Stimulated activated CD4-positive, alpha-beta T cell treated with anti-CD3 and anti-CD28 coated beads, Interleukin-1b, Interleukin-23, amount 100 ng/mL, for 1 hour (primary cell): ENCODE measurements around the gene CDKN2C.
"Not testable (repeated sequence)": the region's sequence is repeated elsewhere in the genome, so short reads cannot be mapped to it uniquely, and the experiment has no call there.

ENCODE experiments used
- DNase-seq, 2 donors: peaks; one replicate each; pipeline ENCODE4 v3.0.0-alpha.2; 2020; ENCODE audit warnings: low read depth in 2 of 2

The CDKN2C gene

DNA sequence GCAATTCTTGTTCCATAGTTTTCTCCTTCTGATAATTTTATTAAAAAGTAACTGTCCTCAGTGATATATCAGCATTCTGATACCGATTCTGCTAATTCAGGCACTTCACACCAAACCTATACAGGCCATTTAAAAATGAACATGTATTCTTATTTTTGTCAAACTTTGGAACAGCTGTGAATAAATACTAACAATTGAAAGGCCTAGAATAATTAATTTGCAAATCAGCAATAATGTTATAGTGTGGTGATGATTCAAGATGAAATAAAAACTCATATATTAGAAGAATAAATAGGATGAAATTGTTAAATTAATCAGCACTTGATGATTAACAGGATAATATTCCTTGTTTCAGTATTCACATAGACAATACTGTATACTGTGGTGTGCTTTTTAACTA is 9.9 kb downstream of the CDKN2C start:
- no peak for DNase-seq

DNA sequence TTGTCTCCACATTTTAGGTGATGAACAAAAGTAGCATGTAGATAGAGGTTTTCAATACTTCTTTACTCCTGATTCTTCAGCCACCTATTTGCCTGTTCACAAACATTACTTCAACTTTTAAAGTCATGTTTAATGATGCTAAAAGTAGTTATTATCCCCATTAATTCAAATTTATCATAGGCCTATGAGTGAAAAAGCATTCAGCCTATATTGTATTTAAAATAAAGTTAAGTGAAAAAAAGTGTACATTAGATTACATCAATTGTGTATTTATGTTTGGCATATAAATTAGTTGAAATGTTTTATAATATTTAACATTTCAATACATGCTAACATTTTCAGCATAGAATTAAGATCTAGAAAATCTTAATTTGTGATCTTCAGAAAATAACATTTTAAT is 10.5 kb downstream of the CDKN2C start:
- DNase-seq, result no peak

DNA sequence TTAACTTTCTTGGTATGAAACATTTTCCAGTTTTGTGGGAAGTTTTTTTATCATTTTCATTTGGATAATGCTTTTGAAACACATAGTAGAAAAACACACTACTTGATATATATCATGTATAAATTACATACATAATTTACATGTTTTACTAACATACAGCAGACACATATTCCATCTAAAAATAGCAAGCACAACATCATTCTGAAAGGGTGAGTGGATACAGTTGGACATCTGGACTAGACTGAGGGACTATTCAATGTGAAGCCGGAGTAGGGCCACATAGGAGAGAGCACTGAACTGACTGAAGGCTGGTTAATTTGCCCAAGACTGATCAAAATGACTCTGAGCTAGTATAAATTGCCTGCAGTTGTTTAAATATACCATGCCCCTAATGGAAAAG is 11.7 kb downstream of the CDKN2C start:
- DNase-seq, result no peak

DNA sequence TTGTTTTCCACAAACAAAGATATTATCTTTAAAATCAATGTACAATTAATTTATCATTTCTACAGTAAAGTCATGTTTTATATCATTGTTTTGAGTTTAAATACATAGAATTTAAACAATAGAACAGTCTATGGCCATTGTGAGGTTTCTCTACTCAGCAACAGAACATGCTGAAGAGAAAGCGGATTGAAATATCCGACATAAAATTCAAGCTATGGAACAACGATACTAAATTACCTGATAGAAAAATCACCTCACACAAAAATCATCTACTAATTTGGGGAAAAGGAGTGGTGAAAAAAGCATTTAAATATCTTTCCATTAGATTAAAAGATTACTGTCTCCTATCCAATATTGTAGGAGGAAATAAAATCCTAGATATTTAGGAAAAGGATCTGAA is 12.6 kb downstream of the CDKN2C start:
- DNase-seq, result no peak

DNA sequence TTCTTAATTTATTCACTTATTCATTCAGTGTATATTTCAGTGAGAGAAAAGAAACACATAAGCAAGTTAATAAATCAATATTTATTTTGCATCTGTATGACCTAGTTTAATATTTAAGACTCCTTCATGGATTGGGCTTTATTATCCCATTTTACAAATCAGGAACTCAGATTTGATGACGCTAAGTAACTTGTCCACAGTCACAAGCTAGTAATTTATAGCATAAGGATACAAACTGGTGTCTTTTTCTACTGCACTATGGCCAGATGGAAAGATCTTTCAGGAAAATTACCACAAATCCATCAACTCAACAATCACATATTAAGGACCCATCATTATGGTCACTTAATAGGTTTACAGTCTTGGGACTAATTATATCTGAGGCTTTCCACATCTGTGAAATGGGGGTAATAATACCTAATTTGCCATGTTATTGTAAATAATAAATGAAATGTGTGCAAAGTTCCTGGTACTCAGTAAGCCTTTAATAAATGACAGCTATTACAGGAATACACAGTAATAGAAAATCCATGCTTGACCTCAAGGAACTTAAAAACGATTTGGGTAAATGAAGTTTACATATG is 13.3 kb downstream of the CDKN2C start:
- DNase-seq, result no peak

DNA sequence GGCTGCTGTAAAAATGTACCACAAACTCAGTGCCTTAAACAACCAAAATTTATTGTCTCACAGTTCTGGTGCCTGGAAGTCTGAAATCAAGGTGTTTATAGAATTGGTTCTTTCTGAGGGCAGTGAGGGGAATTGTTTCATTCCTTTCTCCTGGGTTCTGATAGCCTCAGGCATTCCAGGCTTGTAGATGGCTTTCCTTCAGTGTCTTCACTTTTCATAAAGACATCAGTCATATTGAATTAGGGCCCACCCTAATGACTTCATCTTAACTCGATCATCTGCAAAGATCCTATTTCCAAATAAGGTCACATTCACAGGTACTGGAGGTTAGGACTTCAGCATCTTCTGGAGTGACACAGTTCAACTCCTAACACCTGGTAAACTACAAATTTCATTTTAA is 15.0 kb downstream of the CDKN2C start:
- no peak for DNase-seq

DNA sequence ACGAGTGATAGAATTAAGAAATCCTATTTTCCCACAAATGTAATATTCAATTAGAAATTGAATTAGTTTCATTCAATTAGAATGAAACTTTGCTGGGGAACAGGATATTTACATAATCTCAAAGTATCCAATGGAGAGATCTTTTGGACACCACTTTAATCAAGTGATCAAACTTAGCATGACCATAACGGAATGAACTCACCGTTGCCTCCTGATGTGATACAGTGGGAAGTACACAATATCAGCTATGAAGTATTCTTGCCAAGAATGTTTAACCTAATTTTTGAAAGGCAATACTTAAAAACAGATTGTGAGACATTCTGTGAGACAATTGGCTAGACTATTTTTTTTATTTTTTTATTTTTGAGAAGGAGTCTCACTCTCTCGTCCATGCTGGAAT is 16.6 kb downstream of the CDKN2C start:
- DNase-seq, result no peak

DNA sequence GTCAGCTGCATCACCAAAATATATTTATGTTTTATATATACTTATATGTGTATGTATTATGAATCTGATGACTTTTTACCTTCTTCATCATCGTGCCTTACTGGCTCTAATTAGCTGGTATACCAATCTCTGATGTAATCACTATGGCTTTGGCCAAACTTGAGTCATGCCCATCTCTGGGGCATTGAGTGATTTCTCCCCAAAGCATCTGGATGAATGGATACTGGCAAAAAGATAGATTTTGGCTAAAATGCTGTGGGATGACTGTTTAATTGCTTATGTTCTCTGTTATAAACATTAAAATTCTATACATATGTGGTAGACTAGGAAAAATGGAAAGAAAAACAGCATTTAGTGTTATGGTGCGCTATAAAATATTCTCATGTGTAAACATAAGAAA is 19.6 kb downstream of the CDKN2C start:
- no peak for DNase-seq

DNA sequence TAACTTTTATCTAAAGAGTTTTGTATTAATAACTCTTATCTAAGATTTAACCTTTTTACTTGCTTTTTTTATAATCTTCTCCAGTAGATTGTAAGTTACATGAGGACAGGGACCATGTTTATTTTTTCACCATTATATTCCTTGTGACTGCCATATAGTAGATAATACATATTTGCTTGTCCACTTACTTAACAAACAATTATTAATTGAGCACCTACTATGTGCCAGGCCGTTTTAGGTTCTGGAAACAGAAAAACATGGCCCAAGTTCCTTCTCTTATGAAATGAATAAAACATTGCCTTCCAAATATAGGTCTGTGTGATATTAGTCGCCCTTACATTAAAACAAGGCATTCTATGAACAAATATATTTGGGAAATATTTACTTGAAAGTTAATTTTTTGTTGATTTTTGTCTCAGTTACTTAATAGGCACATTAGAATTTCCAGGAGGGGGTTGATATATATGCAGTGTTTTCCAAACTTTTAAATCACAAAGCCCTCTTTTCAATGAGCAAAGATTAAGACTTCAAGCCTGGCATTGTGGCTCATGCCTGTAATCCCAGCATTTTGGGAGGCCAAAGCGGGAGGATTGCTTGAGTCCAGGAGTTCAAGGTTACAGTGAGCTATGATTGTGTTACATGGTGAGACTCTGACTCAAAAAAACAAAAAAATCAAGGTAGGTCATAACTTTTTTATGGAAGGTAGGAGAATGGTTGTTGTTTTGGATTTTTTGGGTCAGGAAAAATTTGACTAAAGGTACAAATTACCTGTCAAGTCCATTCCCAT is 22.7 kb downstream of the CDKN2C start:
- no peak for DNase-seq

DNA sequence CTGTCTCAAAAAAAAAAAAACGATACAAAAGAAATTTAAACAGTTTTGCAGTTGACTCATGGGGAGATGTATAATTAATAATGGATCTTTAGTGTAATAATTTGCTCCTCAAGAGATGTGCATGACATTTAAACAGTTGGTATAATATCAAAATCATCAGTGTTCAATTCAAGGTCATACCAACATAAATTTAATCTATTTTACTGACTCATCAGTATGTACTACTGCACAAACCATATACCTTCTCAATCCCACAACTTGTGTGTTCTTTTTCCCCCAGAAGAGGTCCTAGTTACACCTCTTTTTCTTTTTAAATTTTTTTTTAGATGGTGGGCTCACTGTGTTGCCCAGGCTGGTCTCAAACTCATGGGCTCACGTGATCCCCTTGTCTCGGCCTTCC is 23.6 kb downstream of the CDKN2C start:
- no peak for DNase-seq

DNA sequence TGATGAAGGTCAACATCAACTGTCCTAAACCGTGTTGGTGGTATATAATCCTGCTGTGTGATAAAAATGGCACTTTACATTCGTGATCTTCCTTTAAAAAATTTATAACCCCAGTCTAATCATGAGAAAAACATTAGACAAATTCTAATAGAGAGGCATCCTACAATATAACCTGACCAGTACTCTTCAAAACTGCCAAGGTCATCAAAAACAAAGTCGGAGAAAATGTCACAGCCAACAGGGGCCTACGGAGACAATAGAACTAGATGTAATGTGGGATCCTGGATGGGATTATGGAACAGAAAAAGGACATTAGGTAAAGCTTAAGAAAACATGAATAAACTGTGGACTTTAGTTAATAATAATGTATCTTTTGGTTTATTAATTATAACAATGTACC is 25.0 kb downstream of the CDKN2C start:
- no peak for DNase-seq

DNA sequence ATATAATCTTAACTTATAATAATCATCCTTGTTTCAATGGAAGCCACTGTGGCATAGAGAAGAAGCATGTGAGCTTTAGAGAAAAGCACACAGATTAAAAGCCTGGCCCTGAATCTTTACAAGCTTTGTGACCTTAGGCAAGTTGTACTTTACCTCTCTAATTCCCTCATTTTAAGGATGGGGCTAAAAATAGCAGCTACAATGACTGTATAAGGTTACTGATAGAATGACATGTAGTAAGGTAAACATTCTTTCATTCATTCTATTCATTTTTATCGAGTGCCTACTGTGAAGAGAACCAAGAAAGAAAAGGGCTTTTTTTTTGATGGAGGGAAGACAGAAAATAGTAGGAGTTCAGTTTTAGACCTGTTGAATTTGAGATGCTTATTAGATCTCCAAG is 25.6 kb downstream of the CDKN2C start:
- no peak for DNase-seq

DNA sequence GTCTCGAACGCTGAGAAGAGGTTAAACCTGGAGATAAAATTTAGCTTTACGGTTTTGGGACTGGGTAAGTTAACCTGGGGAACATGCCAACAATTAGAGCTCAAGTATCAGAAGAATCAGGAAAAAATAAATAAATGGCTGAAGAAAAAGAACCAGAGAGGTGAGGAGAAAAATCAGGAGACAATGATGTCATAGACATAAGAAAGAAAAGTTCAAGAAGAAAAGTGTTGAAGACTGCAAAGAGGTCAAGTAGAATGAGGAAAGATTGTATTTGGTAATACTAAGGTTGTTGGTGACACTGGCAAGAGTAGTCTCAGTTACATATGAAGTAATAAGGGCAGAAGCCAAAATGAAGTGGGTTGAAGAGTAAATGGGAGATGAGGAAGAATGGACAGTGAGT is 26.0 kb downstream of the CDKN2C start:
- DNase-seq, result no peak

DNA sequence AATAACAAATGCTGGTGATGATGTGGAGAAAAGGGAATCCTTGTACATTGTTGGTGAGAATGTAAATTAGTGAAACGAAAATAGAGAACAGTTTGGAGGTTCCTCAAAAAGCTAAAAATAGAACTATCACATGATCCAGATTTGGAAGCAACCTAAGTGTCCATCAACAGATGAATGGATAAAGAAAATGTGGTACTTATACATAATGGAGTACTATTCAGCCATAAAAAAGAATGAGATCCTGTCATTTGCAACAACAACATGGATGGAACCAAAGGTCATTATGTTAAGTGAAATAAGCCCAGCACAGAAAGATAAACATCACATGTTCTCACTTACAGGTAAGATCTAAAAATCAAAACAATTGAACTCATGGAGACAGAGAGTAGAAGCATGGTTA is 29.3 kb downstream of the CDKN2C start:
- not testable (repeated sequence) for DNase-seq

DNA sequence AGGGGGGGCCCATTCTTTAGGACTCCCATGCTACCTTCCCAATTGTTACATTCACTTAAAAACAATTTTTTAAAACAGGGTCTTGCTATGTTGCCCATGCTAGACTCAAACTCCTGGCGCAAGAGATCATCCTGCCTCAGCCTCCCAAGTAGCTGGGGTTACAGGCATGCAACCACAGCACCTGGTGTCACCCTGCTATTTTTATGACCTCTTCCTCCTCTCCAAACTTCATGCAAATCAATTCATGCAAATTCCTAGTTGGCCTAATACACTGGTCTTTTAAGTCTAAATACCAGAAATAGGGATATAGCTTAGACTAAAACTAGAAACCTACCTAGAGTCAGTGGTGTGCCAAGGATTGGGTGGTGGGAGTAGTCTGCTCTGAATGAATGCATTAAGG is 30.1 kb downstream of the CDKN2C start:
- no peak for DNase-seq

DNA sequence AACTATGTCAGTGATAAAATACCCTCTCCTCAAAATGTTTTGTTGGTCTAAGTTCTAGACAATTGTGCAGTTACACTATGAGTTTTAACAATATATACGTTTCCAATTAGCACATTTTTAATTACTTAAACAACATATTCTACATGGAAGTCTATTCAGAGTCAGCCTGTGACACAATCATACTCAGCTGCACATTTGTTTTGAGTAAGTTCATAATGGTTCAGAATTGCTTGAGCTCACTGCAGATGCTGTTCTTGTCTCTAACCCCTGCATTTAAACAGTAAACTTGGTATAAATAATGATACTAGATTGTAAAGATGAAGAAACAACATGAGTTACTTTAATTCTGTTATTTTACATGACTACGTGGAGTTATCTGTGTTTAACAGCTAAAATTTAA is 30.6 kb downstream of the CDKN2C start:
- DNase-seq, result no peak

DNA sequence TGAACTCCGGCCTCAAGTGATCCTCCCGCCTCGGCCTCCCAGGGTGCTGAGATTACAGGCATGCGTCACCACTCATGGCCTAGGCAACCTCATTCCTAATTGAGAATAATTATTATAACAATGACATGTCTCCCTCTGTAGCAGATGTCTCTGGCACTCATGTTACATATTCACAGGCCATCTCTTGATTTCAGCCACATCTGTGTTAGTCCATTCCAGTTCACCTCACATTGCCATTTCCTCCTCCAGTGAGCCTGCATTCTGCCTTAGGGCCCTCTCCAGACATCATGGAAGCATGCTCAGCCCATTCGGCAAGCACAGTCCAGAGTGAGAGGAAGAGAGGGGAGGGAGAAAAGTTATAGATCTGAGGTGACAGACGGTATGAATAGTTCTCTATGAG is 32.5 kb downstream of the CDKN2C start:
- no peak for DNase-seq

DNA sequence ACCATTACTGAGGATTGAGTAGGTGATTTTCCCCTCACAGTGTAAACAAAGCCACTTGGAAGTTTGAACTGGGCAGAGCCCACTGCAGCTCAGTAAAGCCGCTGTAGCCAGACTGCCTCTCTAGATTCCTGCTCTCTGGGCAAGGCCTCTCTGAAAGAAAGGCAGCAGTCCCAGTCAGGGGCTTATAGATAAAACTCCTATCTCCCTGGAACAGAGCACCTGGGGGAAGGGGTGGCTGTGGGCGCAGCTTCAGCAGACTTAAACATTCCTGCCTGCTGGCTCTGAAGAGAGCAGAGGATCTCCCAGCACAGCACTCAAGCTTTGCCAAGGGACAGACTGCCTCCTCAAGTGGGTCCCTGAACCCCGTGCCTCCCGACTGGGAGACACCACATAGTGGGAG is 35.5 kb downstream of the CDKN2C start:
- DNase-seq, result not testable (repeated sequence)

DNA sequence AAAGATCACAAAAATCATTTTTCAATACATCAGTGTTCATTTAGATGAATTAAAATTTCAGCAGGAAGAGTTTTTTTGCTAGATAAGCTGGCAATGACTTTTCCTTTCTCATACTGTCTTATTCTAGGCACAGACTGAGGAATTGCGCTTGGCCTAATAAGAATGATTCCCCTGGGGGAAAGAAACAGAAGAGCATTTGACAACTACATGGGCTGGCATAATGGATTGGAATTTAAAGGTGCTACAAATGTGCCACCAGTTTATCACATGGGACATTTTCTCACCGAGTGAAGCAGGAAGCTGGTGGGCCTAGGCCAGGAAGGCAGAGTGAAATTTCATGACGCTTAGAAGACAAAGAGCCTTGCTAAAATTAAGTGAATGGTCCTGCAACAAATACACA is 39.3 kb downstream of the CDKN2C start:
- DNase-seq, result no peak

DNA sequence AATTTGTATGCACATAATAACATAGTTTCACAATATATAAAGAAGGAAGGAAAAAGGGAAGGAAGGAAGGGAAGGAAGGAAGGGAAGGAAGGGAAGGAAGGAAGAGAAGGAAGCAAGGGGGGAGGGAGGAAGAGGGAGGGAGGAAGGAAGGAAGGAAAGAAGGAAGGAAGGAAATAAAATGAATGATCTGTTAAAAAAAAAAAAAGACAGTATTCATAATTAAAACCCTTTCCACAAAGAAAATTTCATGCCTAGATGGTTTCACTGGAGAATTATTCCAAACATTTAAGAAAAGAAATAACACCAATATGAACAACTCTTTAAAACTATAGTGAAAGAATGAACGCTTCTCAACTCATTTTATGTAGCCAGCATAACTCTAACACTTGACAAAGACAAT is 44.8 kb downstream of the CDKN2C start:
- DNase-seq, result no peak

DNA sequence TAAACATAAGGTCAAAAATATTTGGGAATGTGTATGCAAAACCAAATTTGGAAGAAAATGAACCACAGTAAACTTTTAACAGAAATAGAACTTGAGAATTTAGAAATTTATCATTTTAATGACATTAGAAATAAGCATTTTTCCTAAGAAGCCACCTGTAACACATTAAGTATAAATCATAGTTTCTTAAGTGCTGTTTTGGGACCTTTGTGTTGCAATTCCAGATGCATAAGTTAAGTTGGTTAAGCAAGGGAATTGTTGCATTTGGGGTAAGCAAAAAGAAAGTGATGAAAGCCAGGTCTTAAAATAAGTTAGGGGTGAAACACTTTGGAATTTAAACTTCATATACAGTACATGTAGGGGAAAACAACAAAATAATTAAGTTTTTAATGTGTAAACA is 49.8 kb downstream of the CDKN2C start:
- no peak for DNase-seq
